D721Med (cell line): ENCODE results near the gene SLCO3A1.

Experiments
- DNase-seq: peaks from one replicate; pipeline ENCODE4 v3.0.0; 2011; ENCODE audit warnings: low spot score; ENCODE audit not compliant: insufficient read length
- FAIRE-seq: peaks from 2 replicates; lab custom pipeline; 2011; peaks lifted over from hg19 to GRCh38; lab: Jason Lieb, UNC
- TF ChIP-seq, protein P1 (sequence below): IDR thresholded peaks from 2 replicates; pipeline ENCODE4 v1.5.1; 2012; ENCODE audit warnings: mild to moderate bottlenecking, control low read depth; ENCODE audit not compliant: insufficient read depth; ENCODE audit errors: missing control alignments

Gene SLCO3A1

DNA sequence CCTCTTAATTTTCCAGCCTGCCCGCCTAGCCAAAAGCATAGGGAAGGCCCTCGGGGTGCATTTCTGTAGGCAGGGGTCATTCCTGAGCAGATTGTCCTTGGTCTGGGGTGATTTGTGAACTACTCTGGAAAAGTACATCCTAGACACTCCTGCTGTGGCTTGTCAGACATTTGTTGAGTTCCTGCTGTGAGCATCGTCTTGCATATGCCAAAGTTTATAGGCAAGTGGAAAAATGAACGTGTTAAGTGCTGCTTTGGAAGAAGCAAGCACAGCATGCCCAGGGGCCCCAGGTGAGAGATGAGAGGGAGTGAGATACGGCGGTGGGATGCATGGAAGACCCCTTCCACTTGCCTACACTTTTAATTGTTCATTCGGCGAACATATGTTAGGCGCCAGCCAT is 302.4 kb downstream of the SLCO3A1 start:
- FAIRE-seq, result no peak

DNA sequence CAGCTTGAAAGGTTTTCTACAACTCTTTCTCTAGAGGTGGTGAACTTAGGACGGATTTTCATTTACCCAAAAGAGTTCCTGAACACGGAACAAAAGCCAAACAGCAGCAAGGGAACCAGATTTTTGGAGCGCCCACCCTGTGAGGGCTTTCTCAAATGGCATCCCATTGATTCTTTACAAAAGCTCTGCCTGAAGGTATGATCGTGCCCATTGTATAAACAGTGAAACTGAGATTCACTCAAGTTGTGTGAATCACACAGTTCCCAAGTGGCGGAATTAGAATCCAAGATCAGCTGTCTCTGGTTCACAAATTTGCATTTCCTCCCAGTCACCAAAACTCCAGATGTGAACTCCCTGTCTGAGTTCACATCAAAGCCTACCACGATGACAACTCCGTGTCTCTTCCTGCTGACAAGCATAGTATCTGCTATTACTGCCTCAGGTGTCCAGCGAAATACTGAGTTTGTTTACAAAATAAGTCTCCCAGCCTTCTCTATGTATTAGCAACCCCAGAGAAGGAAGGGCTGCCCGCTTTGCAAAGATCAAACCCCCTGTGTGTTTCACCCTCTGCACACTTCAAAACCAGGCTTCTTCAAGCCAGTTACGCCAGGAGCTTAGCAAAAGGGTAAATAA is 304.3 kb downstream of the SLCO3A1 start:
- FAIRE-seq, result no peak
- TF ChIP-seq, protein P1, sequence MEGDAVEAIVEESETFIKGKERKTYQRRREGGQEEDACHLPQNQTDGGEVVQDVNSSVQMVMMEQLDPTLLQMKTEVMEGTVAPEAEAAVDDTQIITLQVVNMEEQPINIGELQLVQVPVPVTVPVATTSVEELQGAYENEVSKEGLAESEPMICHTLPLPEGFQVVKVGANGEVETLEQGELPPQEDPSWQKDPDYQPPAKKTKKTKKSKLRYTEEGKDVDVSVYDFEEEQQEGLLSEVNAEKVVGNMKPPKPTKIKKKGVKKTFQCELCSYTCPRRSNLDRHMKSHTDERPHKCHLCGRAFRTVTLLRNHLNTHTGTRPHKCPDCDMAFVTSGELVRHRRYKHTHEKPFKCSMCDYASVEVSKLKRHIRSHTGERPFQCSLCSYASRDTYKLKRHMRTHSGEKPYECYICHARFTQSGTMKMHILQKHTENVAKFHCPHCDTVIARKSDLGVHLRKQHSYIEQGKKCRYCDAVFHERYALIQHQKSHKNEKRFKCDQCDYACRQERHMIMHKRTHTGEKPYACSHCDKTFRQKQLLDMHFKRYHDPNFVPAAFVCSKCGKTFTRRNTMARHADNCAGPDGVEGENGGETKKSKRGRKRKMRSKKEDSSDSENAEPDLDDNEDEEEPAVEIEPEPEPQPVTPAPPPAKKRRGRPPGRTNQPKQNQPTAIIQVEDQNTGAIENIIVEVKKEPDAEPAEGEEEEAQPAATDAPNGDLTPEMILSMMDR, result no peak
- DNase-seq, result no peak

More for the DNA sequence above, 302.4 kb downstream of the SLCO3A1 start:
- DNase-seq, result no peak
- TF ChIP-seq, protein P1, result no peak

- DNase-seq (no peak), FAIRE-seq (no peak)
- TF ChIP-seq, protein P1, result no peak
Observed at GRCh38 chr15:92158426-92158825, 304.9 kb downstream of the SLCO3A1 start.

DNA sequence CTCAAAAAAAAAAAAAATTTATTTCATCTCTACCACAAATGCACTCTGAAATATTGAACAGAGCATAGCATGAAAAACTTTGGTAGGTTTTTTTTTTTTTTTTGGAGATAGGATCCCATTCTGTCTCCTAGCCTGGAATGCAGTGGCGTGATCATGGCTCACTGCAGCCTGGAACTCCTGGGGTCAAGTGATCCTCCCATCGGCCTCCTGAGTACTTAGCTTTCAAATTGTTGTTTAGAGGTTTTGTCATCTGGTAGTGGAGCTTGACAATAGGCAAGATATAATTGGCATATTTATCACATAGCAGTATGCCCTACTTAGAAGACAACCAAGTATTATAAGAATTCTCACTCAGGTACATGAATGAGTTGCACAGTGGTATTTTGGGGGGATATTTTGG is 306.0 kb downstream of the SLCO3A1 start:
- FAIRE-seq (no peak), DNase-seq (no peak)
- TF ChIP-seq, protein P1, result no peak

- FAIRE-seq, result no peak
- TF ChIP-seq, protein P1, result no peak
- DNase-seq, result no peak
Observed at GRCh38 chr15:92159906-92160841, 306.7 kb downstream of the SLCO3A1 start.

DNA sequence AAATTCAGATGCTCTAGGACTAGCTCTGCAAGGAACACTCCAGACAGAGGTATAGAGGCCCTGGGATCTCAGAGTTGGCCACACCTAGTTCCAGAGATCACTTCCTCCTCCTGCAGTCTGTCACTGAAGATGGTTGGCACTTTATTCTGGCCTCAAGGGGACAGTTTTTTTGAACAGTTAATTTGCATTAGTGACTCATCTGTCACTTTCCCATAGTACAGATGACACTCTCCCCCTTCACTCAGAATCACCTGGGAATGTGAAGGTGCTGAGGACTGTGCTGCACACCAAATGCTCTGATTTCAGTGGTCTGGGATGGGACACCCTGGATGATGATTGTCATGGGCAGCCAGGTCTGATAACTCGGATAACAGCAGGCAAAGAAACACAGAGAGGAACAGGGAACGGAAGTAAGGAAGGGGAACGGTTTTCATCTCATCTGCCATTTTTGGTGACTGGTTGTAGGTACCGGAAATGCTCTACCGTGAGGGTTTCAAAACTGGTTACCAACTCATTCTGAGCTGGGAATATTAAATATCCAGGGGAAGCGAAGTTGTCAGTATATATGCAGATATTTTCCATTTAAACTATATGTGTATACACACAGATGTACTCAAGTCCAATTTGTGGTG is 307.6 kb downstream of the SLCO3A1 start:
- DNase-seq, result no peak
- TF ChIP-seq, protein P1, result no peak
- no peak for FAIRE-seq
